HS-27A (cell line): ENCODE results near the gene FAM187B.

Experiments used
- DNase-seq: peaks from one replicate; pipeline ENCODE4 v3.0.0-alpha.2; 2012; ENCODE audit warnings: low read depth, missing footprints

FAM187B gene

GRCh38 chr19:35178701-35179100 is 49.8 kb downstream of the FAM187B start:
- no peak for DNase-seq

- DNase-seq = no peak
These were observed 50.9 kb downstream of the FAM187B start for GRCh38 chr19:35177377-35178274.

GRCh38 chr19:35176181-35176570 is 52.4 kb downstream of the FAM187B start:
- DNase-seq = no peak
